Mucosa of descending colon (tissue), 3 donors: ENCODE results near the gene MEGF11. TPM values are rescaled to one million over a fixed set of nuclear protein-coding genes. Genes with fewer than 3 reads are reported as not detected.
A peak's percentile ranks its signal among the peaks of the same experiment; 100 is the strongest.

Experiments used
- ATAC-seq: fragments of 200-7000 bp; cut with Tn5 transposase; one replicate; pipeline ENCODE4 v1.9.1; 2020; ENCODE audit warnings: mild to moderate bottlenecking, moderate library complexity
- DNase-seq, 3 donors: peaks; one replicate each; pipeline ENCODE4 v3.0.0-alpha.2; 2020
- H3K36me3 ChIP-seq: fragments of 200-600 bp; one replicate; pipeline ENCODE4 v1.8.0; 2021; ENCODE audit warnings: low read depth, mild to moderate bottlenecking
- H3K4me1 ChIP-seq: fragments of 200-600 bp; one replicate; pipeline ENCODE4 v1.8.0; 2021; ENCODE audit warnings: low read depth, mild to moderate bottlenecking
- H3K4me3 ChIP-seq: fragments of 200-600 bp; one replicate; pipeline ENCODE4 v1.8.0; 2021; ENCODE audit warnings: mild to moderate bottlenecking
- H3K9me3 ChIP-seq: fragments of 200-600 bp; one replicate; pipeline ENCODE4 v1.8.0; 2021; ENCODE audit warnings: mild to moderate bottlenecking
- CTCF ChIP-seq: fragments of 200-600 bp; IDR thresholded peaks from one replicate; pipeline ENCODE4 v1.8.0; 2022; ENCODE audit warnings: antibody characterized with exemption, mild to moderate bottlenecking
- intact Hi-C, 2 donors: fragments of 100-400 bp; cut with DNase I in 1 of 2; cut with micrococcal nuclease in 1 of 2; formaldehyde crosslinking; loops; one replicate each; pipeline versions ENCODE4 v1.11.0 to v1.11.1; 2022; cut with DNase I, micrococcal nuclease
- total RNA-seq, 3 donors: library from RNA; stranded (reverse); fragmentation: NEBNext Ultra II Directional in 2 of 3; extraction: Animal tissue kit (Norgen Biotek cat#: 25700) in 2 of 3; gene quantifications; one replicate each; pipeline versions ENCODE4 v1.2.1 to v1.2.4, GENCODE V29; 2021 to 2023
- donor health status: DM: no; HTN: no; CAD: no; lungs with moderate emphysema.
- donor health status: DM: no; HTN: no; CAD: no.
- donor health status: DM: no; HTN: yes; CAD: no.

Gene MEGF11
- total RNA-seq, 3 donors from 2014 or later: 0.12 to 0.29 (median 0.19) TPM

- no peaks in the 10 kb centered on the region for H3K9me3 ChIP-seq
- no peaks in the 10 kb centered on the region for H3K36me3 ChIP-seq
- DNase-seq: no peak
- no peak for TF ChIP-seq CTCF
- no peak overlapping the region for H3K4me3 ChIP-seq
- H3K4me1 ChIP-seq: peaks cover 12% of the 10 kb centered on the region
- no peak for ATAC-seq
- intact Hi-C loops: no loop called here
Measured at GRCh38 chr15:66050264-66050663, 203.3 kb downstream of the MEGF11 start.

GRCh38 chr15:66049353-66049752, 204.2 kb downstream of the MEGF11 start:
- DNase-seq (no peak), ATAC-seq (no peak)
- intact Hi-C loops: no loop called here
- no peaks in the 10 kb centered on the region for H3K9me3 ChIP-seq
- H3K36me3 ChIP-seq: no peaks in the 10 kb centered on the region
- TF ChIP-seq CTCF: no peak
- H3K4me3 ChIP-seq: no peak overlapping the region
- H3K4me1 ChIP-seq: peaks cover 12% of the 10 kb centered on the region

GRCh38 chr15:66047321-66048024, 206.1 kb downstream of the MEGF11 start:
- Histone ChIP-seq H3K36me3 (no peaks in the 10 kb centered on the region), H3K9me3 (no peaks in the 10 kb centered on the region), H3K4me3 (no peak overlapping the region), H3K4me1 (peaks cover 15% of the 10 kb centered on the region)
- TF ChIP-seq CTCF: no peak
- intact Hi-C loops: no loop called here
- ATAC-seq: peak; percentile 52
- DNase-seq: no peak

GRCh38 chr15:66046751-66047150, 206.8 kb downstream of the MEGF11 start:
- Histone ChIP-seq H3K4me3 (no peak overlapping the region), H3K4me1 (peaks cover 15% of the 10 kb centered on the region), H3K9me3 (no peaks in the 10 kb centered on the region), H3K36me3 (no peaks in the 10 kb centered on the region)
- intact Hi-C loops: no loop called here
- TF ChIP-seq CTCF: no peak
- DNase-seq: no peak
- ATAC-seq: no peak

GRCh38 chr15:66046326-66046725, 207.2 kb downstream of the MEGF11 start:
- intact Hi-C loops: no loop called here
- no peak for DNase-seq
- Histone ChIP-seq H3K4me1 (peaks cover 15% of the 10 kb centered on the region), H3K4me3 (no peak overlapping the region), H3K9me3 (no peaks in the 10 kb centered on the region), H3K36me3 (no peaks in the 10 kb centered on the region)
- TF ChIP-seq CTCF: no peak
- no peak for ATAC-seq

- Histone ChIP-seq H3K4me3 (no peak overlapping the region), H3K4me1 (peaks cover 15% of the 10 kb centered on the region), H3K9me3 (no peaks in the 10 kb centered on the region), H3K36me3 (no peaks in the 10 kb centered on the region)
- intact Hi-C loops: no loop called here
- peak in 1 of 3 donors; percentile 12 for DNase-seq
- TF ChIP-seq CTCF: no peak
- peak; percentile 72 for ATAC-seq
Measured at GRCh38 chr15:66045542-66045941, 208.0 kb downstream of the MEGF11 start.
